ENCODE measurements around the gene UTS2R.

Gene UTS2R

DNA sequence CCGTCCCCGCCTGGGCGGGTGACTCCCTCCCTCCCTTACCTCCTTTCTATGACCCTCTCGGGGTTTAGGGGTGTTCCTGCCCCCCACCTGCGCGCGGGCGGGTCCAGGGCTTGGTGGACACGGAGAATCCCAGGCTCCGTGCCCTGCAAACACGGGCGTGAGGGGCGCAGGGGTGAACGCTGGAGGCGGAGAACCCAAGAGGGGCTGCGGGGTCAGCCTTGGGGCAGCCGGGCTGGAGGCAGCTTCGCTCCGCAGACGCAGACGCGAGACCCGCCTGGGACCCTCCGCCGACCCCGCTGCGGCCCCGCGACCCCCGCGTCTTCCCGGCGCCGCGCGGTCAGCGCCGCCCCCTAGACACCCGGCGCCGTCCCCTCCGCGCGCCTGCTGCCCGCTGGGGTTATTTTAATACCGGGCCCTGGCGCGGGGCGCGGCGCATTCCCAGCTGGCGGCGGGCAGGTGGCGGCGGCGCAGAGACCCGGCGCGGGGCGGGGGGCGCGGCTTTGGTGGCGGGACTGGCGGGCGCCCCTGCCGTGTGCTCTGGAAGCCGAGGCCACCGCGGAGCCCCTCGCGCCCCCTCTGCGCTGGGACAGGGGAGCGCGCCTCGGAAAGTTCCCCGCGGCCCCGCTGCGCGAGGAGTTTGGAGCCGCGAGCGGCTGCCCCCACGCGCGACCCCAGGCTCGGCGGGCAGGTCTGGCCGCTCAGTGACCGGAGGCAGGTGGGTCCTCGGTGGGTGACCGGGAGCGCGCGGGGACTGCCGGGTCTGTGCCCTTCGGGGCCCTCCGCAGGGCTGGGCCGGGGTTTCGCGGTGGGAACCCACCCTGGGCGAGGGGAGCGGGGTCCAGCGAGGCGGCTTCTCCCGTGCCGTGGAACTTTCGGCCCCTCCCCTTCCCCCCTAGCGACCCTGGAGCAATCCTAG, at the start of gene UTS2R:
UTS2R (plus strand) TSS at position 433 of the 916 bp plus-strand sequence. CDS start 2,560 bp downstream, outside the sequence.
- DNase-seq (ENCODE audit: low read depth), result no peak

GRCh38 chr17:82321947-82322466, 49.6 kb upstream of the UTS2R start:
- no peak for DNase-seq (ENCODE audit: low read depth)

DNA sequence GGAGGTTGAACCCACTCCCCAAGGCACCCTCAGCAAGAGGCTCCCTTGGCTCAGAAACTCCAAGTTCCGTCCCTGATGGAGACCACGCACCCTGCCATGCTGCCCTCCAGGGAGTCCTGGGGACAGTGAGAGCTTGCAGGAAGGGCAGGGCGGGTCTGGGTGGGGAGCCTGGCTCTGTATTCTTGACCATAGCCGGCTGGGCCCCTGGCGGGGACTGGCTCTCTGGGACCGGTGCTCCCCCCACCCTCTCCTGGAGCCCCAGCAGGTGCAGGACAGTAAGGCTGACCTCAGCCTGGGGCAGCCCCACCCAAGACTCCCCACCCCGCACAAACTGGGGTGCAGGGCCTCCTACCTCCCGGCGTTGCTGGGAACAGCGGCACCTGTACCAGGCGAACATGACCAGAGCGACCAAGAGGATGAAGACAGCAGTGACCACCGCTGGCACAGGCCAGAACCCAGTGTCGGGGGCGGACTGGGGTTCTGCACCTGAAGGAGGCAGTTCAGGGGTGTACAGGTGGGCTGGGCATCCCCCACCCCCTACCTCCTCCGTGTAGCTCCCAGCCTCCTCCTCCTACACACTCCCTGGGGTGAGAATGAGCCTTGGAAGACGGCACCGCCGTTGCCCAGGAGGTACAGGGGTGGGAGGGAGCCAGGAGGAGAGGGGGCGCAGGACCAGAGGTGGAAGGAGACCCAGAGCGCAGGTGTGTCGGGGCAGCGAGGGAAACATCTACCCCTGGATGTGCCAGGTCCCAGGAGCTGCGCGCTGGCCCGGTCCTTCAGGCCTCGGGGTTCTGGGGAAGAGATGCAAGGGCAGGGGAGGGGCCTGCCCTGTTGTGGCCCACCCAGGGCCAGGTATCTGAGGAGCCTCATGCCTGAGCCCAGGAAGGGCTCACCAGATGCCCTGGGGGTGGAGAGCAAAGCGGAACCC, 48.8 kb upstream of the UTS2R start:
- no peak for DNase-seq (ENCODE audit: low read depth)

DNA sequence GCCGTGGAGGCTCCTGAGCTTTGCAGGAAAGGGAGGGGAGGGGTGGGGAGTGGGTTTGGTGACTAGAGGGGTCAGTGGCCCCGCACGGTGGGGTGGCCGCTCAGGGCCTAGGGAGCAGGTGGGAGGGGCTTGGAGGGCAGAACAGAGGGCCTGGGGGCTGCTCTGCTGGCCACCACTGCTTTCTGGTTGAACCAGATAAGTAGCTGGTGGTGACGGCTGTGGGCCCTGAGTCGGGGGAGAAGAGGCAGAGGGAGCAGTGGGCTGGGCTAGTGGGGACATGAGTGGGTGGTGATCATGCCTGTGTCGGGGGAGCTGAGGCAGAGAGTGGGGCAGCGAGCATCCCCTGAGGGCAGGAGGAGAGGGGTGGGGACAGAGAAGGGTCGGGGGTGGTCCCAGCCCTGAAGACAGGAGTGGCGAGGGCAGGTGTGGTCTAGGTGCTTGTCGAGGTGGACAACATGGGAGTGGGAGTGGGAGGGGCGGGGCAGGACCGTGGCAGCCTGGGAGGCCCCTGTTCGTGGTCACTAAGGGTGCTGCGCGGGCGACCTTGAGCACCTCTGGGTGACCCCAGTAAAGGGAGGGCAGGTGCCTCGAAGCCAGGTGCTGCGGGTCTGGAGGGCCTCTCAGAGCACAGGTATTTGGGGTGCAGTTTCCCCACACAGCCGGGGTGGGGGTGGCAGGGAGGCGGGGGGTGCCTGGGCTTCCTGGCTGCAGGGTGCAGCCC, 47.9 kb upstream of the UTS2R start:
- no peak for DNase-seq (ENCODE audit: low read depth)

GRCh38 chr17:82324566-82325285, 46.8 kb upstream of the UTS2R start:
- no peak for DNase-seq (ENCODE audit: low read depth)

DNA sequence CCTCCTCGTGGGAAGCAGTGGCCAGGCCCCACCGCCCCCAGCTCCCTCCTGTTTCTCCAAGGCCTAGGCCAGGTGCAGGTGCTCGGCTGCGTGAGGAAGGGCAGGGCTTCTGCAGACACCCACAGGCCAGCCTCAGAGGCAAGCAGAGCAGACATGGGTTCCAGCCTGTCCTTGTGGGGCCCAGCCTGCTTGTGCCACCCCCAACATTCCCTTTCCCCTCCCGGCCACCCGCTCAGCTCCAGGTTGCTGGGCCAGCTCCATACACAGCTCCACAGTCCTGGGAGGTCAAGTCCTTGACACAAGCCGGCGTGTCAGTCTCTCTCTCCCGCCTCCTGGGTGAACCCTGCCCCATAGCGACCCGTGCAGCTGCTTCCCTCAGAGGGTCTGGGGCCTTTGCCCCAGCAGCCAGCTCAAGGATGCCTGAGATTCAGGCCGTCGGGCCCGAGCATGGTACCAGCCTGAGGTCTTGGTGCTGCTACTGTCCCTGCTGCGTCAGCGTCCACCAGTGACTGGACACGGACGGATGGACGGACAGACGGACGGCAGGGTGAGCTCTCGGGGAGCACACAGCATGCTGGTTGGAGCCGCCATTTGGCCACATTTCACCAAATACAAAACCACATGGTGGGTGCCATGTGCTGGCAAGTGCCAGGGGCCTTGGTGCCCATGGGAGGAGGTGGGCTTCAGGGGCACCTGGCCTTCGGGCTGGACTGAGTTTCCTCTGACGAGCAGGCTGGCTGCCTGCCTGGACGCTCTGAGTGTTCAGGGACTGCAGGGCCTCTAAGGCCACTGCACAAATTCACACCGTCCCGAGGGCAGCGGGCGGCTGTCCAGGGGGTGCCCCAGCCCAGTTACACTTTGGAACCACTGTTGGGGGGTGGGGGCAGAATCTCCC, 46.0 kb upstream of the UTS2R start:
- DNase-seq (ENCODE audit: low read depth), result no peak

GRCh38 chr17:82327289-82327688, 44.3 kb upstream of the UTS2R start:
- no peak for DNase-seq (ENCODE audit: low read depth)

DNA sequence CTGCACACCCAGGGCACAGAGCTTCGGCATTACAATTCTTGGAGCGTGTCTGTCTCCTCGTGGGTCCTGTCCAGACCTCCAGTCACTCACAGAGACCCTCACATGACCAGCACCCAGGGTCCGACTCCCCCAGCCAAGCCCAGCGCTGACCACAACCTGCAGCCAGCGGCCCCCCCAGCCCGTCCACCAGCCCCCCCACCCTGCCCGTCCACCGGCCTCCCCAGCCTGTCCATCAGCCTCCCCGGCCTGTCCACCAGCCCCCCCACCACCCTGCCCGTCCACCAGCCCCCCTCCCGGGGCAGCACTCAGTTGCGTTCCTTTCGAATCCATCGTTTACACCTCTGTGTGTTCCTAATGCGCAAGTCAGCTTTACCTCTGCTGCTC, 43.8 kb upstream of the UTS2R start:
- DNase-seq (ENCODE audit: low read depth), result no peak

- DNase-seq (ENCODE audit: low read depth), result no peak
Observed at GRCh38 chr17:82328141-82328993, 43.2 kb upstream of the UTS2R start.

GRCh38 chr17:82328994-82329507, 42.5 kb upstream of the UTS2R start:
- no peak for DNase-seq (ENCODE audit: low read depth)

- no peak for DNase-seq (ENCODE audit: low read depth)
Observed at GRCh38 chr17:82329683-82330321, 41.8 kb upstream of the UTS2R start.

GRCh38 chr17:82330322-82331239, 41.0 kb upstream of the UTS2R start:
- DNase-seq (ENCODE audit: low read depth), result no peak

GRCh38 chr17:82331345-82331939, 40.1 kb upstream of the UTS2R start:
- no peak for DNase-seq (ENCODE audit: low read depth)

DNA sequence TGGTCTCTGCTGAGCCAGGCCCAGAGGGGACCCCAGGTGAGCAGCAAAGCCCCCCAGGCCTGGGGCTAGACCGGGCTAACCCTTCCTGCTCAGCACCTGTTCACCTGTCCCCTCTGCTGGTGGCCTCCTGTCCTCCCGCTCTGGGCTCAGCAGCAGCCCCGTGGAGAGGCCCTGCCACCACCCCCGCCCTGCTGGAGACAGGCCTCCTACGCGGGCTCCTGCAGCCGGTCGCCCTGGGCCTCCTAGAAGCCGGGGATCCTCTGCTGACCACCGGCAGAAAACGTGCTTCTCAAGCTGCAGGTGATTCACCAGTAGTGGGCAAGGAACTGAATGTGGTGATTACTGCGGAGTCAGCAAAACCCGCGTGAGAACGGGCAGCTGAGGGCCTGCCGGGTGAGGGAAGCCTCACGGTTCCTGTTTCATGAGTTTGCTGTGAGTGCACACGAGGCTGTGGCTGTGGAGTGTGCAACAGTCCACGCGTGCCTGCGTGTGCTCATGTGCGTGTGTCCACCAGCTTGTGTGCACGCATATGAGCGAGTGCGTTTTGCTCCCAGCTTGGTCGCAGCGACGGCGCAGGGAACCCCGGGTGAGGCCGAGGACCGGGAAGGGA, 38.8 kb upstream of the UTS2R start:
- DNase-seq (ENCODE audit: low read depth), result no peak

DNA sequence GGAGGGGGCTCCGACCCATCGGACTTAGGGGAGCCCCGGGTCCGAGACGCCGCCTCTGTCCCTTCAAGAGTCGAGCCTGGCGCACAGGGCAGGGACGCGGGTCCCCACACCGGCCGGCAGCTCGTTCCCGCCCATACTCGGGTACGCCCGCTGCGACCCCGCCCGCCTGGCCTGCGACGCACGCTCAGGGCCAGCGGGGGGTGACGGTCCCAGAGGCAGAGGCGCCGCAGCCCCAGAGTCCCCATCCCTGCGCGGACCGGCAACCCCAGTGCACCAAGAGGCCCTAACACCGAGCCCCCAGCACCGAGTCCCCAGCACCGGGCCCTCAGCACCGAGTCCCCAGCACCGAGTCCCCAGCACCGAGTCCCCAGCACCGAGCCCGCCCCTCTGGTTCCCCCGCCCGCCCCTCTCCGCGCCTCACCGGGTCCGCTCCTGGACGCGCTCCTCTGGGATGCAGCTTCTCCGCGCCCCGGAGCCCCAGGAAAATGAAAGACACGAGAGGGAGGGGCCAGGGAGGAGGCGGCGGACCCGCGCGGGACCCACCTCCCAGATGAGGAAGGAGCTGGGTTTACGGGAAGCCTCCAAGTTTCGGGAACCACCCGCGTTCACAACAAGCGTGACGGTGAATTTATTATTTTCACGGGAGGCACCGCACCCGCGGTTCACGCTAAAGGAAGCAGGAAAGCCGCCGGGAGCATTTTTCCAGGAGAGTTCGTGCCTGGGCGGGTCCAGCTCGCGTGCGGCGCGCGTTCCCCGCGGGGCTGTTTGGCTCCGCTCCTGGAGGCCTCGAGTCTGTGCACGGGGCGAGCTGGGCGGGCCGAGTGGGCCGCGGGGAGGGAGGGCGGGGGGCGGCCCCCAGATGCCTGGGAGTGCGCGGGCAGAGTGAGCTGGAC, 38.0 kb upstream of the UTS2R start, which contains the start of gene SECTM1:
SECTM1 (minus strand) TSS at position 488 of the 893 bp plus-strand sequence. CDS start 6,526 bp downstream, outside the sequence.
- DNase-seq (ENCODE audit: low read depth), result no peak
